DND-41 (cell line): Measurements from ENCODE around the gene MACROD2.

Source experiments
- ATAC-seq: fragments of 200-7000 bp; cut with Tn5 transposase; 3 replicates; pipeline ENCODE4 v1.9.1; 2021; ENCODE audit warnings: low read depth; ENCODE audit not compliant: insufficient read depth
- DNase-seq: peaks from one replicate; pipeline ENCODE4 v3.0.0-alpha.2; 2020
- H2AFZ ChIP-seq: 2 replicates; pipeline ENCODE4 v1.6.0; 2012; ENCODE audit warnings: low read depth, low read length
- H3K27ac ChIP-seq: 2 replicates; pipeline ENCODE4 v1.5.1; 2012; ENCODE audit warnings: low read length, inconsistent platforms
- H3K27me3 ChIP-seq: fragments of 200-600 bp; sonication (generic); 2 replicates; pipeline ENCODE4 v1.6.0; 2012; ENCODE audit warnings: low read length, mild to moderate bottlenecking, inconsistent platforms; ENCODE audit not compliant: insufficient read depth, poor library complexity
- H3K36me3 ChIP-seq: 2 replicates; pipeline ENCODE4 v1.5.1; 2012; ENCODE audit warnings: low read length, inconsistent platforms; ENCODE audit not compliant: insufficient read depth
- H3K4me1 ChIP-seq: 2 replicates; pipeline ENCODE4 v1.5.1; 2012; ENCODE audit warnings: mild to moderate bottlenecking, low read length; ENCODE audit not compliant: insufficient read depth
- H3K4me2 ChIP-seq: 2 replicates; pipeline ENCODE4 v1.6.0; 2012; ENCODE audit warnings: mild to moderate bottlenecking, moderate library complexity, low read length, inconsistent platforms; ENCODE audit not compliant: insufficient read depth
- H3K4me3 ChIP-seq, 2 experiments: fragments of 200-600 bp in 1 of 2; shearing (Covaris generic) in 1 of 2; 2 replicates each; pipeline ENCODE4 v1.5.1; 2012 to 2016; ENCODE audit warnings: inconsistent platforms in 2 of 2, low read length in 2 of 2, mild to moderate bottlenecking in 2 of 2, low read depth in 1 of 2, moderate library complexity in 1 of 2
- H3K79me2 ChIP-seq: 2 replicates; pipeline ENCODE4 v1.6.0; 2012; ENCODE audit warnings: low read length, inconsistent platforms; ENCODE audit not compliant: insufficient read depth
- H3K9ac ChIP-seq: 2 replicates; pipeline ENCODE4 v1.6.0; 2012; ENCODE audit warnings: low read depth, mild to moderate bottlenecking, inconsistent platforms, low read length, moderate library complexity
- H3K9me3 ChIP-seq: 2 replicates; pipeline ENCODE4 v1.5.1; 2012; ENCODE audit warnings: low read length, moderate library complexity, mild to moderate bottlenecking, inconsistent platforms; ENCODE audit not compliant: insufficient read depth, severe bottlenecking
- H4K20me1 ChIP-seq: 2 replicates; pipeline ENCODE4 v1.6.0; 2012; ENCODE audit warnings: low read length; ENCODE audit not compliant: insufficient read depth
- CTCF ChIP-seq: IDR thresholded peaks from 2 replicates; pipeline ENCODE4 v1.5.1; 2012; ENCODE audit warnings: borderline replicate concordance, low read length, moderate library complexity, mild to moderate bottlenecking; ENCODE audit not compliant: poor library complexity, severe bottlenecking; ENCODE audit errors: extremely low read depth
- EZH2 ChIP-seq: IDR thresholded peaks from 3 replicates; pipeline ENCODE4 v1.6.1; 2012; ENCODE audit warnings: borderline replicate concordance, low read depth, mild to moderate bottlenecking, moderate library complexity, low read length, inconsistent platforms; ENCODE audit not compliant: severe bottlenecking

Gene MACROD2

GRCh38 chr20:14093652-14094051 lies 98.3 kb downstream of the MACROD2 start:
- Histone ChIP-seq H3K4me3 (no peak overlapping the region), H3K4me1 (no peaks in the 10 kb centered on the region), H3K9ac (no peak overlapping the region), H3K79me2 (no peaks in the 10 kb centered on the region), H3K36me3 (no peaks in the 10 kb centered on the region), H3K9me3 (no peaks in the 10 kb centered on the region), H3K27me3 (no peaks in the 10 kb centered on the region), H3K4me2 (no peak overlapping the region), H4K20me1 (no peaks in the 10 kb centered on the region), H3K27ac (no peak overlapping the region), H2AFZ (no peak overlapping the region)
- TF ChIP-seq CTCF: no peak
- no peak for TF ChIP-seq EZH2
- ATAC-seq (no peak), DNase-seq (no peak)

GRCh38 chr20:14098261-14098660 lies 102.9 kb downstream of the MACROD2 start:
- H3K9ac ChIP-seq: no peak overlapping the region
- H3K4me1 ChIP-seq: no peaks in the 10 kb centered on the region
- H4K20me1 ChIP-seq: no peaks in the 10 kb centered on the region
- no peak for TF ChIP-seq CTCF
- no peaks in the 10 kb centered on the region for H3K27me3 ChIP-seq
- DNase-seq: no peak
- no peak overlapping the region for H3K27ac ChIP-seq
- no peaks in the 10 kb centered on the region for H3K36me3 ChIP-seq
- no peaks in the 10 kb centered on the region for H3K9me3 ChIP-seq
- ATAC-seq: no peak
- H3K4me3 ChIP-seq: no peak overlapping the region
- H2AFZ ChIP-seq: no peak overlapping the region
- H3K4me2 ChIP-seq: no peak overlapping the region
- H3K79me2 ChIP-seq: no peaks in the 10 kb centered on the region

GRCh38 chr20:14113416-14113815 lies 118.1 kb downstream of the MACROD2 start:
- no peak for TF ChIP-seq CTCF
- H3K4me2 ChIP-seq: no peak overlapping the region
- no peaks in the 10 kb centered on the region for H3K4me1 ChIP-seq
- no peaks in the 10 kb centered on the region for H3K36me3 ChIP-seq
- H3K4me3 ChIP-seq: no peak overlapping the region
- ATAC-seq (no peak), DNase-seq (no peak)
- H3K9ac ChIP-seq: no peak overlapping the region
- no peaks in the 10 kb centered on the region for H3K9me3 ChIP-seq
- H2AFZ ChIP-seq: no peak overlapping the region
- no peak overlapping the region for H3K27ac ChIP-seq
- no peaks in the 10 kb centered on the region for H4K20me1 ChIP-seq
- H3K79me2 ChIP-seq: no peaks in the 10 kb centered on the region
- peaks cover 21% of the 10 kb centered on the region for H3K27me3 ChIP-seq

- Histone ChIP-seq H4K20me1 (no peaks in the 10 kb centered on the region), H2AFZ (no peak overlapping the region), H3K9ac (no peak overlapping the region), H3K79me2 (no peaks in the 10 kb centered on the region), H3K4me1 (no peaks in the 10 kb centered on the region), H3K27me3 (peaks cover 21% of the 10 kb centered on the region), H3K9me3 (no peaks in the 10 kb centered on the region), H3K4me2 (no peak overlapping the region), H3K27ac (no peak overlapping the region), H3K4me3 (no peak overlapping the region), H3K36me3 (no peaks in the 10 kb centered on the region)
- no peak for TF ChIP-seq EZH2
- TF ChIP-seq CTCF: no peak
- no peak for DNase-seq
- no peak for ATAC-seq
Observed at GRCh38 chr20:14114065-14114704, 118.9 kb downstream of the MACROD2 start.
